ENCODE measurements around the gene HERC3.
A peak's percentile ranks its signal among the peaks of the same experiment; 100 is the strongest.
"Not testable (repeated sequence)": the region's sequence is repeated elsewhere in the genome, so short reads cannot be mapped to it uniquely, and the experiment has no call there.

The HERC3 gene

GRCh38 chr4:88609794-88610193, 17.5 kb downstream of the HERC3 start:
- not testable (repeated sequence) for DNase-seq

- DNase-seq, result no peak
These were observed 18.5 kb downstream of the HERC3 start for GRCh38 chr4:88610771-88611170.

- peak; percentile 34 for DNase-seq
These were observed 21.2 kb downstream of the HERC3 start for GRCh38 chr4:88613417-88613875.

DNA sequence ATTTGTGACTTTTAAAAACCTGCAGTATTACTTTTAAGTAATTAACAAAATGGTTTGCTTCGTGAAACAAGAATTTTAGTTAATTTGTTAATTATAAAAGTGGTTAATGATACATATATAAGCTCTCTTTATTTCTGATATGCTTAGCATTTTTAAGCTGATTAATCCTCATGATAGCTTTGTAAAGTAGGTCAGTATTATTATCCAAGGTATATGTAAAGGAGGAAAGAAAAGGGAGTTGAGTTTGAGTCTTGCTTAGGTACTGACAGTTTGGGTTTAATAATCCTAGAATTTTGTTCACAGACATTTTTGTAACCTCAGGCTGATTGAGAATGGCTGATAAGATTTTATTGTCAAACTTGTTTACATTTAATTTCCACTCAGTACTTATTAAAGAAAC, 21.8 kb downstream of the HERC3 start:
- no peak for DNase-seq

DNA sequence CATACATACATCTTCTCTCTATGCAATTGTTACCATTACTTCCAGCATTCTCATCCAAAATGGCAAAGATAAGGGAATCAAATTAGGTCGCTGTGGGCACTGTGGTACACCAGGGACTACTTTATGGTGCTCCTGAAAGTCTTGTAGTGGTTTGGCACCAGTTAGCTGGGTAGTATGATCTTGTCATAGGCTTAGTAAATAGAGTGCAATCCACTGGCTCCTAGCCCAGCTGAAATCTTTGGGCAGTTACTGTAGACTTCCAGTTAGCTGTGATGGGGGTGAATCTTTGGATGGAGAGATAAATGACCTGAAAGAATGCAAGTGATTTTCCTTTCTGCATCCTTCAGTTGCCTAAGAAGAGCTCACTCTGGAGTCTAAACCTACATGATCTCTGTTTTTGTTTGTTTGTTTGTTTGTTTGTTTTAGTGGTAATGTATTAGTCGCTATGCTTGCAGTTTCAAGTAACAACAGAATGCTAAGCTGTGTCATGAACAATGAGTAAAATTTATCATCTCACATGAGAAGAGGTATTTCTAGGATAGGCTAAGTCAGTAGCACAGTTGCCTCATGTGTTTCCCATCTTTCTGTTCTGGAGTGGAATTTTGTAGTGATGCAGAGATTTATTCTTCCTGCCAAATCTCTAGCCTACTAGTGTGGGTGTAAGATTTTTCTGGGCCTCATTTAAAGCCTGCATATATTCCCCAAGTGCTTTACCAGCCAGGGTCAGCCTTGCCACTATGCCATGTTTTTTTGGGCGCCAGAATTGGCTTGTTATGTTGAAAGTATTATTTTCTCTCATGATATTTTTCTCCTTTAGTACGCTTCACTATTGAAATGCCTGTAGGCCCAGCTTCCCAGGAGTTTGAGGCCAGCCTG, 24.2 kb downstream of the HERC3 start:
- no peak for DNase-seq

GRCh38 chr4:88618782-88619485, 26.7 kb downstream of the HERC3 start:
- DNase-seq, result no peak

- no peak for DNase-seq
These were observed 27.7 kb downstream of the HERC3 start for GRCh38 chr4:88619971-88620370.

DNA sequence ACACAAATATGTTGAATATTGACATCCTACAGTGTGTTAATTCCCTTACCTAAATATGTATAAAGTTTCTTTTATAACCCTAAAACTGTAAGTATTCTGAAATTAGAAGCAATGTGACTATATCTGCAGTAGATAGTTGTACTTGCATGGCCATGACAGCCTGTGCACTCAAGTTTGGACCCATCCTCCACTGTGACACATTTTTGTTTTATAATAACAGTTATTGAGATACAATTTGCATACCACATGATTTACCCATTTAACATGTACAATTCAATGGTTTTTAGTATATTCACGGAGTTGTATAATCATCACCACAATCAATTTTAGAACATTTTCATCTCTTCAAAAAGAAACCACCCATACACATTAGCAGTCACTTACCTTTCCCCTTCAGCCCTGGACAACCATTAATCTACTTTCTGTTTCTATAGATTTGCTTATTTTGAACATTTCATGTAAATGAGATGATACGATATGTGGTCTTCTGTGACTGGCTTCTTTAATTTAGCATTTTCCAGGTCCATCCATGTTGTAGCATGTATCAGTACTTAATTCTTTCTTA, 29.6 kb downstream of the HERC3 start:
- DNase-seq, result no peak

DNA sequence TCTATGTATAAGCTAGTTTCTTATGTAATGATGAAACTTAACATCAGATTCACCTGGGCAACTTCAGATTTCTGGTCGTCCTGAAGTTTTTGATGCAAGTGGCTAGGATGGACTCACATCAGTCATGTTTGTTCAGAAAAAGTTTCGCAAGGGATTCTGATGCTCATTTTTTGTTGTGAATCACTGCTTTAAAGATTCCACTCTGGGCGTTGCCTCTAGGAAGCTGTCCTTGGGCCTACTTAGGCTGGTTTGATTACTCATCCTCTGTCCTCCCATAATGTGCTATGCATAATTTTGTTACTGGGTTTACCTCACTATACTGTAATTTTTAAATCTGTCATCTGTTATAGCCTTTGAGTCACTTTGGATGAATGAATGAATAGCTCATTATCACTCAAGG, 30.8 kb downstream of the HERC3 start:
- DNase-seq, result no peak

DNA sequence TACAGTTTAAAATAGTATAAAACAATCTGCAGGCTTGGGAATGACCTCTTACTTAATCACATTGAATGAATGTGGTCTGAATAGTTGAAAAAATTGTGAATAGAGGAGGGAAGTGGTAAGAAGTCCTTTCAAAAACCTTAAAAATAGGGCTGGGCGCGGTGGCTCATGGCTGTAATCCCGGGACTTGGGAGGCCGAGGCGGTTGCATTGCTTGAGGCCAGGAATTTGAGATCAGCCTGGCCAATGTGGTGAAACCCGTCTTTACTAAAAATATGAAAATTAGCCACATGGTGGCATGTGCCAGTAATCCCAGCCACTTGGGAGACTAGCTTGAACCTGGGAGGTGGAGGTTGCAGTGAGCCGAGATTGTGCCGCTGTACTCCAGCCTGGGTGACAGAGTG, 36.5 kb downstream of the HERC3 start:
- no peak for DNase-seq

DNA sequence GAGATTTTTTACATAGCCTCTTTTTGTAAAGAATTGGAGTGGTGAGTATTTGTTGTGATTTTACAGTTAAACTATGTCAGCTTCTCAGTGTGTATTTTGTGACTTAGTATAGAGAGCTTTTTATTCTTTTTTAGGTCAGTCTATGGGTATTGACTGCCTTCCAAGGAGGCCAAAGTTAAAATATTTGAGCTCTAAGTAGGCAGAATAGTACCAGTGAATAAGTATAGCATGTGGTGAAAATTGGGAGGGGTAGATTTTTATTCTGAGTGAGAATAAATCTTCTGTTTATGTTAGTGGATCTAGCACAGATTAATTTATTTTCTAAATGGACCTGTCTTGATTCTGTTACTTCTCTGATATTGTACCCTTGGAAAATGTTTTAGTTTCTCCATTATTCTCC, 37.5 kb downstream of the HERC3 start:
- no peak for DNase-seq

- no peak for DNase-seq
These were observed 38.5 kb downstream of the HERC3 start for GRCh38 chr4:88630756-88631155.

- DNase-seq, result no peak
These were observed 51.7 kb downstream of the HERC3 start for GRCh38 chr4:88643932-88644331.

DNA sequence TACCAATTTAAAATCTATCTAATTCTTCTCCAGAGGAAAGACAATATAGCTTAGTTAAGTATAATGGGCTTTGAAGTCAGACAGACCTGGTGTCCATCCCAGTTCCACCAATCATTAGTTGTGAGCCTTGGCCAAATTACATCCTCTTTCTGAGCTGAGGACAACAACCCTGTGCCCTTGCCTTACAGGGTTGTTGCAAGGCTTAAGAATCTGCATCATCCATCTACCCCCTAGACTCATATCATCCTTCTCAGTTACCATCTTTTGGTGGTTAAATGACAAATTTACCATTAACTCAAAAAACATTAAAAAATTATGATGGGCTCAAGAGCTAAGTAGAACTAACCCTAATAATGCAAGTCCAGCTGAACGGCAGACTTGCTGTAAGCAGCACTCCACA, 53.7 kb downstream of the HERC3 start:
- no peak for DNase-seq

DNA sequence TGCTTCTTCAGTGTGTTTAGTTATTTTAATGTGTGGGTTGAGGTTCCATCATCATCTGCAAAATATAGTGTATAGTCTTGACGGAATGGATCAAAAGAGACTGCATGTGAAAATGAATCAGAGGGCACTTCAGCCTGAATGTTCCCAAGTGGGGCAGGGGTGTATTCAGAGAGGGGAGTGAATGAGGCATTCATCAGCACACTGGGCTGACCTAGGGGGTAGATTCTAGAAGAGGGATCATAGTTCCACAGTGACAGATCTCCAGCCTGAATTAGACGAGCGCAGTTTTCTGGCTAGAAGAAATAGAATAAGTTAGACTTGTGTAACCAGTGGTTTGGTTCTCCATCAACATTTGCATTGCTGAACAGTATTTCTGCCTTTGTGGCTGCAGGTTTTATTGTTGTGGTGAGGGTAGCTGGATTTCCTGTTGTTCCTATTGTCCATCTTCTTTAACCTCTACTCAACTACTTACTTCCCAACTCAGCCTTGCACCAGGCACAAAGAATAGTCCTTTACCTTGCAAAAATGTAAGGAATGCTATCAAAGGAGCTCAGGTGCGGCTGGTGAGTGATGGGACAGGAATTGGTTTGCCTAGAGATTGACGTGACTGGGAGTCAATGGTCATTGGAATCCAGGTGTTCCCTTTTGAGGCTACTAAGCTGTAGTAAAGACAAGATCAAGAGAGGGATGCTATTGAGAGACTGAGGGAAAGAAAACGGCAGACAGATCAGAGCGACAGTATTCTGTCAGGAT, 54.4 kb downstream of the HERC3 start:
- DNase-seq, result no peak

- DNase-seq, result no peak
These were observed 57.4 kb downstream of the HERC3 start for GRCh38 chr4:88649716-88650115.

GRCh38 chr4:88653371-88653946, 61.2 kb downstream of the HERC3 start:
- no peak for DNase-seq

GRCh38 chr4:88655226-88655625, 62.9 kb downstream of the HERC3 start:
- no peak for DNase-seq

- peak; percentile 33 for DNase-seq
These were observed 67.0 kb downstream of the HERC3 start for GRCh38 chr4:88659055-88659889.

- no peak for DNase-seq
These were observed 67.6 kb downstream of the HERC3 start for GRCh38 chr4:88659890-88660208.

- no peak for DNase-seq
These were observed 68.4 kb downstream of the HERC3 start for GRCh38 chr4:88660446-88661294.

Data from activated CD4-positive, alpha-beta T cell treated with anti-CD3 and anti-CD28 coated beads, Interleukin-2, amount 50 U/mL, for 1 hour (primary cell).